ENCODE data around the gene DENND6B. TPM values are rescaled to one million over a fixed set of nuclear protein-coding genes. Genes with fewer than 3 reads are reported as not detected.

The DENND6B gene
- total RNA-seq, 3 donors from 2014 or later (not counting 1 experiment from before 2014, with no cell fraction given) = 3.1 to 5.0 (median 4.5) TPM

GRCh38 chr22:50341977-50342650 lies 15.3 kb upstream of the DENND6B start:
- Histone ChIP-seq H3K4me3 (ENCODE audit: low read length) (peak overlapping the region; percentile 56), H3K4me1 (ENCODE audit: control insufficient read depth, insufficient read depth, low read length) (peaks cover 29% of the 10 kb centered on the region), H3K27ac (ENCODE audit: low read length) (peak overlapping the region; percentile 68), H3K9me3 (ENCODE audit: control insufficient read depth, insufficient read depth, low read length) (no peaks in the 10 kb centered on the region), H3K36me3 (ENCODE audit: control insufficient read depth, insufficient read depth, low read length) (no peaks in the 10 kb centered on the region), H3K27me3 (ENCODE audit: control insufficient read depth, insufficient read depth, low read length) (no peaks in the 10 kb centered on the region)
- Mint-ChIP-seq H3K4me1 (peaks cover 0 to 12% of the 10 kb centered on the region in 2 donors), H3K27ac (no peak overlapping the region), H3K27me3 (ENCODE audit: low read depth in 2 of 2) (no peaks in the 10 kb centered on the region), H3K9me3 (no peaks in the 10 kb centered on the region), H3K4me3 (peak overlapping the region; percentile 83), H3K36me3 (no peaks in the 10 kb centered on the region)
- DNase-seq (peak; percentile 84 to 93), ATAC-seq (peak; percentile 62 to 77 (median 66))
- intact Hi-C loops (cut with micrococcal nuclease) = loop anchor here (1.0 to 5.0 kb wide), 4 partner anchors 15 to 101 kb away; partner anchors contain the start of genes DENND6B and MAPK11
- peak; percentile 98 for TF ChIP-seq CTCF (IDR thresholded peaks at IDR 0.05)
- 11% methylated on average over 26 of the region's 26 CpGs for WGBS (ENCODE audit: insufficient coverage)

- 62% methylated on average over 11 of the region's 12 CpGs for WGBS (ENCODE audit: insufficient coverage)
Measured at GRCh38 chr22:50339945-50340879, 13.4 kb upstream of the DENND6B start.

GRCh38 chr22:50338860-50339462 lies 12.1 kb upstream of the DENND6B start:
- no peak for ATAC-seq
- WGBS (ENCODE audit: insufficient coverage) = 97% methylated on average over 4 of the region's 4 CpGs
- H3K36me3 ChIP-seq (ENCODE audit: control insufficient read depth, insufficient read depth, low read length) = no peaks in the 10 kb centered on the region
- H3K27ac Mint-ChIP-seq = no peak overlapping the region
- no peak overlapping the region for H3K4me3 Mint-ChIP-seq
- H3K9me3 Mint-ChIP-seq = no peaks in the 10 kb centered on the region
- no peak for DNase-seq
- no peak overlapping the region for H3K27ac ChIP-seq (ENCODE audit: low read length)
- peaks cover 16% of the 10 kb centered on the region for H3K4me1 ChIP-seq (ENCODE audit: control insufficient read depth, insufficient read depth, low read length)
- H3K27me3 Mint-ChIP-seq (ENCODE audit: low read depth in 2 of 2) = no peaks in the 10 kb centered on the region
- no peaks in the 10 kb centered on the region for H3K27me3 ChIP-seq (ENCODE audit: control insufficient read depth, insufficient read depth, low read length)
- H3K4me1 Mint-ChIP-seq = peaks cover 0 to 12% of the 10 kb centered on the region in 2 donors
- H3K36me3 Mint-ChIP-seq = no peaks in the 10 kb centered on the region
- no peaks in the 10 kb centered on the region for H3K9me3 ChIP-seq (ENCODE audit: control insufficient read depth, insufficient read depth, low read length)
- TF ChIP-seq CTCF (IDR thresholded peaks at IDR 0.05) = no peak
- intact Hi-C loops (cut with micrococcal nuclease) = no loop called here
- H3K4me3 ChIP-seq (ENCODE audit: low read length) = no peak overlapping the region

More at GRCh38 chr22:50339945-50340879, 13.4 kb upstream of the DENND6B start:
- Histone ChIP-seq H3K4me1 (ENCODE audit: control insufficient read depth, insufficient read depth, low read length) (peaks cover 16% of the 10 kb centered on the region), H3K9me3 (ENCODE audit: control insufficient read depth, insufficient read depth, low read length) (no peaks in the 10 kb centered on the region), H3K27me3 (ENCODE audit: control insufficient read depth, insufficient read depth, low read length) (no peaks in the 10 kb centered on the region), H3K27ac (ENCODE audit: low read length) (no peak overlapping the region), H3K36me3 (ENCODE audit: control insufficient read depth, insufficient read depth, low read length) (no peaks in the 10 kb centered on the region), H3K4me3 (ENCODE audit: low read length) (no peak overlapping the region)
- TF ChIP-seq CTCF (IDR thresholded peaks at IDR 0.05) = no peak
- H3K4me3 Mint-ChIP-seq = no peak overlapping the region
- H3K4me1 Mint-ChIP-seq = peaks cover 0 to 12% of the 10 kb centered on the region in 2 donors
- peak; percentile 32 to 45 for DNase-seq
- intact Hi-C loops (cut with micrococcal nuclease) = loop anchor here (5.0 kb wide), 1 partner anchor 68 kb away; the partner anchor contains the start of gene MAPK11
- ATAC-seq = peak in 2 of 3 donors; percentile 11 to 16
- no peaks in the 10 kb centered on the region for H3K36me3 Mint-ChIP-seq
- H3K27me3 Mint-ChIP-seq (ENCODE audit: low read depth in 2 of 2) = no peaks in the 10 kb centered on the region
- no peak overlapping the region for H3K27ac Mint-ChIP-seq
- no peaks in the 10 kb centered on the region for H3K9me3 Mint-ChIP-seq

Measured in natural killer cell (primary cell).